HEK293 (cell line): ENCODE data around the gene SUFU.

Experiments
- GLI4 ChIP-seq: fragments of 450-650 bp; formaldehyde crosslinking; IDR thresholded peaks from 2 replicates; pipeline ENCODE4 v1.5.1; 2016; ENCODE audit warnings: missing biosample characterization, missing genetic modification characterization
- GLIS1 ChIP-seq: fragments of 450-650 bp; formaldehyde crosslinking; IDR thresholded peaks from 2 replicates; pipeline ENCODE4 v1.5.1; 2016; ENCODE audit warnings: missing biosample characterization, missing genetic modification characterization
- MEIS1 ChIP-seq: sonication (generic); formaldehyde crosslinking; IDR thresholded peaks from 2 replicates; pipeline ENCODE4 v1.8.1; 2022; ENCODE audit warnings: missing genetic modification reagents, mild to moderate bottlenecking, borderline replicate concordance
- SP2 ChIP-seq: fragments of 450-650 bp; formaldehyde crosslinking; IDR thresholded peaks from 2 replicates; pipeline ENCODE4 v1.5.1; 2016; ENCODE audit warnings: missing biosample characterization, missing genetic modification characterization
- ZBTB44 ChIP-seq: fragments of 450-650 bp; IDR thresholded peaks from 2 replicates; pipeline ENCODE4 v1.5.1; 2018; ENCODE audit warnings: missing biosample characterization, mild to moderate bottlenecking, missing genetic modification characterization
- ZNF138 ChIP-seq: fragments of 450-650 bp; formaldehyde crosslinking; IDR thresholded peaks from 2 replicates; pipeline ENCODE4 v1.5.1; 2016; ENCODE audit warnings: missing biosample characterization, missing genetic modification characterization, borderline replicate concordance
- ZNF175 ChIP-seq: fragments of 450-650 bp; formaldehyde crosslinking; IDR thresholded peaks from 2 replicates; pipeline ENCODE4 v1.5.1; 2016; ENCODE audit warnings: missing biosample characterization, missing genetic modification characterization
- ZNF510 ChIP-seq: fragments of 450-650 bp; formaldehyde crosslinking; IDR thresholded peaks from 2 replicates; pipeline ENCODE4 v1.5.1; 2018; ENCODE audit warnings: mild to moderate bottlenecking, missing genetic modification characterization, missing biosample characterization; ENCODE audit not compliant: insufficient replicate concordance
- ZNF521 ChIP-seq: fragments of 450-650 bp; formaldehyde crosslinking; IDR thresholded peaks from 2 replicates; pipeline ENCODE4 v1.5.1; 2017; ENCODE audit warnings: missing biosample characterization, mild to moderate bottlenecking, missing genetic modification characterization
- ZNF544 ChIP-seq: fragments of 450-650 bp; formaldehyde crosslinking; IDR thresholded peaks from 2 replicates; pipeline ENCODE4 v1.5.0; 2017; ENCODE audit warnings: missing biosample characterization, missing genetic modification characterization
- ZNF555 ChIP-seq: fragments of 450-650 bp; formaldehyde crosslinking; conservative IDR thresholded peaks from 2 replicates; pipeline ENCODE4 v1.5.1; 2017; ENCODE audit warnings: missing biosample characterization, mild to moderate bottlenecking, missing genetic modification characterization, inconsistent platforms
- ZNF571 ChIP-seq: fragments of 450-650 bp; formaldehyde crosslinking; IDR thresholded peaks from 2 replicates; pipeline ENCODE4 v1.5.0; 2017; ENCODE audit warnings: missing biosample characterization, missing genetic modification characterization
- ZNF600 ChIP-seq: fragments of 450-650 bp; formaldehyde crosslinking; IDR thresholded peaks from 2 replicates; pipeline ENCODE4 v1.5.1; 2016; ENCODE audit warnings: missing biosample characterization, missing genetic modification characterization
- ZNF692 ChIP-seq: fragments of 450-650 bp; formaldehyde crosslinking; IDR thresholded peaks from 2 replicates; pipeline ENCODE4 v1.5.1; 2016; ENCODE audit warnings: missing biosample characterization, missing genetic modification characterization
- ZNF76 ChIP-seq: fragments of 450-650 bp; formaldehyde crosslinking; IDR thresholded peaks from 2 replicates; pipeline ENCODE4; 2016; ENCODE audit warnings: low read depth, missing biosample characterization, missing genetic modification characterization, borderline replicate concordance
- ZNF777 ChIP-seq: fragments of 450-650 bp; formaldehyde crosslinking; IDR thresholded peaks from 2 replicates; pipeline ENCODE4 v1.5.1; 2017; ENCODE audit warnings: missing biosample characterization, missing genetic modification characterization, borderline replicate concordance
- ZNF785 ChIP-seq: fragments of 450-650 bp; formaldehyde crosslinking; IDR thresholded peaks from 2 replicates; pipeline ENCODE4 v1.5.1; 2016; ENCODE audit warnings: missing biosample characterization, missing genetic modification characterization
- TF ChIP-seq, protein P1 (sequence below): fragments of 450-650 bp; formaldehyde crosslinking; IDR thresholded peaks from 2 replicates; pipeline ENCODE4 v1.5.1; 2016; ENCODE audit warnings: missing biosample characterization, missing genetic modification characterization
- TF ChIP-seq, protein P2 (sequence below): fragments of 450-650 bp; formaldehyde crosslinking; IDR thresholded peaks from 2 replicates; pipeline ENCODE4 v1.5.1; 2016; ENCODE audit warnings: missing biosample characterization, missing genetic modification characterization, borderline replicate concordance
- TF ChIP-seq, protein P3 (sequence below): fragments of 450-650 bp; formaldehyde crosslinking; IDR thresholded peaks from 2 replicates; pipeline ENCODE4 v1.5.1; 2016; ENCODE audit warnings: missing biosample characterization, missing genetic modification characterization, borderline replicate concordance
- TF ChIP-seq, protein P4 (sequence below): fragments of 450-650 bp; formaldehyde crosslinking; IDR thresholded peaks from 2 replicates; pipeline ENCODE4 v1.5.1; 2016; ENCODE audit warnings: missing biosample characterization, missing genetic modification characterization
- TF ChIP-seq, protein P5 (sequence below): fragments of 450-650 bp; formaldehyde crosslinking; IDR thresholded peaks from 2 replicates; pipeline ENCODE4 v1.5.1; 2016; ENCODE audit warnings: missing biosample characterization, missing genetic modification characterization

The SUFU gene

GRCh38 chr10:102596506-102596971 is 92.8 kb downstream of the SUFU start (continued):
- TF ChIP-seq ZNF76 (tag by site-specific recombination), result peak; percentile 81; the same call in 1 of the 2 replicates
- no peak for TF ChIP-seq ZNF510 (tag by site-specific recombination)
- TF ChIP-seq, protein P1, sequence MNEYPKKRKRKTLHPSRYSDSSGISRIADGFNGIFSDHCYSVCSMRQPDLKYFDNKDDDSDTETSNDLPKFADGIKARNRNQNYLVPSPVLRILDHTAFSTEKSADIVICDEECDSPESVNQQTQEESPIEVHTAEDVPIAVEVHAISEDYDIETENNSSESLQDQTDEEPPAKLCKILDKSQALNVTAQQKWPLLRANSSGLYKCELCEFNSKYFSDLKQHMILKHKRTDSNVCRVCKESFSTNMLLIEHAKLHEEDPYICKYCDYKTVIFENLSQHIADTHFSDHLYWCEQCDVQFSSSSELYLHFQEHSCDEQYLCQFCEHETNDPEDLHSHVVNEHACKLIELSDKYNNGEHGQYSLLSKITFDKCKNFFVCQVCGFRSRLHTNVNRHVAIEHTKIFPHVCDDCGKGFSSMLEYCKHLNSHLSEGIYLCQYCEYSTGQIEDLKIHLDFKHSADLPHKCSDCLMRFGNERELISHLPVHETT (tag by site-specific recombination), result no peak
- no peak for TF ChIP-seq MEIS1 (CRISPR knock-in tag)
- TF ChIP-seq GLI4 (tag by site-specific recombination), result no peak
- TF ChIP-seq, protein P2, sequence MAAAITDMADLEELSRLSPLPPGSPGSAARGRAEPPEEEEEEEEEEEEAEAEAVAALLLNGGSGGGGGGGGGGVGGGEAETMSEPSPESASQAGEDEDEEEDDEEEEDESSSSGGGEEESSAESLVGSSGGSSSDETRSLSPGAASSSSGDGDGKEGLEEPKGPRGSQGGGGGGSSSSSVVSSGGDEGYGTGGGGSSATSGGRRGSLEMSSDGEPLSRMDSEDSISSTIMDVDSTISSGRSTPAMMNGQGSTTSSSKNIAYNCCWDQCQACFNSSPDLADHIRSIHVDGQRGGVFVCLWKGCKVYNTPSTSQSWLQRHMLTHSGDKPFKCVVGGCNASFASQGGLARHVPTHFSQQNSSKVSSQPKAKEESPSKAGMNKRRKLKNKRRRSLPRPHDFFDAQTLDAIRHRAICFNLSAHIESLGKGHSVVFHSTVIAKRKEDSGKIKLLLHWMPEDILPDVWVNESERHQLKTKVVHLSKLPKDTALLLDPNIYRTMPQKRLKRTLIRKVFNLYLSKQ, result no peak
- TF ChIP-seq ZNF600 (tag by site-specific recombination), result no peak
- TF ChIP-seq ZNF138 (tag by site-specific recombination), result no peak
- TF ChIP-seq ZNF521 (tag by site-specific recombination), result no peak
- TF ChIP-seq ZNF544 (tag by site-specific recombination), result no peak
- TF ChIP-seq, protein P3, sequence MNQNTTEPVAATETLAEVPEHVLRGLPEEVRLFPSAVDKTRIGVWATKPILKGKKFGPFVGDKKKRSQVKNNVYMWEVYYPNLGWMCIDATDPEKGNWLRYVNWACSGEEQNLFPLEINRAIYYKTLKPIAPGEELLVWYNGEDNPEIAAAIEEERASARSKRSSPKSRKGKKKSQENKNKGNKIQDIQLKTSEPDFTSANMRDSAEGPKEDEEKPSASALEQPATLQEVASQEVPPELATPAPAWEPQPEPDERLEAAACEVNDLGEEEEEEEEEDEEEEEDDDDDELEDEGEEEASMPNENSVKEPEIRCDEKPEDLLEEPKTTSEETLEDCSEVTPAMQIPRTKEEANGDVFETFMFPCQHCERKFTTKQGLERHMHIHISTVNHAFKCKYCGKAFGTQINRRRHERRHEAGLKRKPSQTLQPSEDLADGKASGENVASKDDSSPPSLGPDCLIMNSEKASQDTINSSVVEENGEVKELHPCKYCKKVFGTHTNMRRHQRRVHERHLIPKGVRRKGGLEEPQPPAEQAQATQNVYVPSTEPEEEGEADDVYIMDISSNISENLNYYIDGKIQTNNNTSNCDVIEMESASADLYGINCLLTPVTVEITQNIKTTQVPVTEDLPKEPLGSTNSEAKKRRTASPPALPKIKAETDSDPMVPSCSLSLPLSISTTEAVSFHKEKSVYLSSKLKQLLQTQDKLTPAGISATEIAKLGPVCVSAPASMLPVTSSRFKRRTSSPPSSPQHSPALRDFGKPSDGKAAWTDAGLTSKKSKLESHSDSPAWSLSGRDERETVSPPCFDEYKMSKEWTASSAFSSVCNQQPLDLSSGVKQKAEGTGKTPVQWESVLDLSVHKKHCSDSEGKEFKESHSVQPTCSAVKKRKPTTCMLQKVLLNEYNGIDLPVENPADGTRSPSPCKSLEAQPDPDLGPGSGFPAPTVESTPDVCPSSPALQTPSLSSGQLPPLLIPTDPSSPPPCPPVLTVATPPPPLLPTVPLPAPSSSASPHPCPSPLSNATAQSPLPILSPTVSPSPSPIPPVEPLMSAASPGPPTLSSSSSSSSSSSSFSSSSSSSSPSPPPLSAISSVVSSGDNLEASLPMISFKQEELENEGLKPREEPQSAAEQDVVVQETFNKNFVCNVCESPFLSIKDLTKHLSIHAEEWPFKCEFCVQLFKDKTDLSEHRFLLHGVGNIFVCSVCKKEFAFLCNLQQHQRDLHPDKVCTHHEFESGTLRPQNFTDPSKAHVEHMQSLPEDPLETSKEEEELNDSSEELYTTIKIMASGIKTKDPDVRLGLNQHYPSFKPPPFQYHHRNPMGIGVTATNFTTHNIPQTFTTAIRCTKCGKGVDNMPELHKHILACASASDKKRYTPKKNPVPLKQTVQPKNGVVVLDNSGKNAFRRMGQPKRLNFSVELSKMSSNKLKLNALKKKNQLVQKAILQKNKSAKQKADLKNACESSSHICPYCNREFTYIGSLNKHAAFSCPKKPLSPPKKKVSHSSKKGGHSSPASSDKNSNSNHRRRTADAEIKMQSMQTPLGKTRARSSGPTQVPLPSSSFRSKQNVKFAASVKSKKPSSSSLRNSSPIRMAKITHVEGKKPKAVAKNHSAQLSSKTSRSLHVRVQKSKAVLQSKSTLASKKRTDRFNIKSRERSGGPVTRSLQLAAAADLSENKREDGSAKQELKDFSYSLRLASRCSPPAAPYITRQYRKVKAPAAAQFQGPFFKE (tag by site-specific recombination), result no peak
- TF ChIP-seq ZBTB44 (tag by site-specific recombination), result no peak
- TF ChIP-seq GLIS1 (tag by site-specific recombination), result 0 out of 2 replicates have a peak, but pooled peaks have one; percentile 6
- no peak for TF ChIP-seq ZNF777 (tag by site-specific recombination)
- TF ChIP-seq, protein P4, sequence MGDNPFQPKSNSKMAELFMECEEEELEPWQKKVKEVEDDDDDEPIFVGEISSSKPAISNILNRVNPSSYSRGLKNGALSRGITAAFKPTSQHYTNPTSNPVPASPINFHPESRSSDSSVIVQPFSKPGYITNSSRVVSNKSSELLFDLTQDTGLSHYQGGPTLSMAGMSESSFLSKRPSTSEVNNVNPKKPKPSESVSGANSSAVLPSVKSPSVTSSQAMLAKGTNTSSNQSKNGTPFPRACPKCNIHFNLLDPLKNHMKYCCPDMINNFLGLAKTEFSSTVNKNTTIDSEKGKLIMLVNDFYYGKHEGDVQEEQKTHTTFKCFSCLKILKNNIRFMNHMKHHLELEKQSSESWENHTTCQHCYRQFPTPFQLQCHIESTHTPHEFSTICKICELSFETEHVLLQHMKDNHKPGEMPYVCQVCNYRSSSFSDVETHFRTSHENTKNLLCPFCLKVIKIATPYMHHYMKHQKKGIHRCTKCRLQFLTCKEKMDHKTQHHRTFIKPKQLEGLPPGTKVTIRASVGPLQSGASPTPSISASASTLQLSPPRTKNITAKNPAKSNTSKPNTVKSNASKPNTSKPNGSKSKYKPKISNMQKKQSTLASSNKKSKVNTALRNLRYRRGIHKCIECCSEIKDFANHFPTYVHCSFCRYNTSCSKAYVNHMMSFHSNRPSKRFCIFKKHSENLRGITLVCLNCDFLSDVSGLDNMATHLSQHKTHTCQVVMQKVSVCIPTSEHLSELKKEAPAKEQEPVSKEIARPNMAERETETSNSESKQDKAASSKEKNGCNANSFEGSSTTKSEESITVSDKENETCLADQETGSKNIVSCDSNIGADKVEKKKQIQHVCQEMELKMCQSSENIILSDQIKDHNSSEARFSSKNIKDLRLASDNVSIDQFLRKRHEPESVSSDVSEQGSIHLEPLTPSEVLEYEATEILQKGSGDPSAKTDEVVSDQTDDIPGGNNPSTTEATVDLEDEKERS (tag by site-specific recombination), result no peak
- no peak for TF ChIP-seq ZNF692 (tag by site-specific recombination)
- no peak for TF ChIP-seq ZNF175 (tag by site-specific recombination)
- TF ChIP-seq ZNF571 (tag by site-specific recombination), result no peak
- TF ChIP-seq, protein P5, sequence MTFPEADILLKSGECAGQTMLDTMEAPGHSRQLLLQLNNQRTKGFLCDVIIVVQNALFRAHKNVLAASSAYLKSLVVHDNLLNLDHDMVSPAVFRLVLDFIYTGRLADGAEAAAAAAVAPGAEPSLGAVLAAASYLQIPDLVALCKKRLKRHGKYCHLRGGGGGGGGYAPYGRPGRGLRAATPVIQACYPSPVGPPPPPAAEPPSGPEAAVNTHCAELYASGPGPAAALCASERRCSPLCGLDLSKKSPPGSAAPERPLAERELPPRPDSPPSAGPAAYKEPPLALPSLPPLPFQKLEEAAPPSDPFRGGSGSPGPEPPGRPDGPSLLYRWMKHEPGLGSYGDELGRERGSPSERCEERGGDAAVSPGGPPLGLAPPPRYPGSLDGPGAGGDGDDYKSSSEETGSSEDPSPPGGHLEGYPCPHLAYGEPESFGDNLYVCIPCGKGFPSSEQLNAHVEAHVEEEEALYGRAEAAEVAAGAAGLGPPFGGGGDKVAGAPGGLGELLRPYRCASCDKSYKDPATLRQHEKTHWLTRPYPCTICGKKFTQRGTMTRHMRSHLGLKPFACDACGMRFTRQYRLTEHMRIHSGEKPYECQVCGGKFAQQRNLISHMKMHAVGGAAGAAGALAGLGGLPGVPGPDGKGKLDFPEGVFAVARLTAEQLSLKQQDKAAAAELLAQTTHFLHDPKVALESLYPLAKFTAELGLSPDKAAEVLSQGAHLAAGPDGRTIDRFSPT (tag by site-specific recombination), result no peak
- TF ChIP-seq SP2 (tag by site-specific recombination), result no peak
- no peak for TF ChIP-seq ZNF785 (tag by site-specific recombination)
- no peak for TF ChIP-seq ZNF555 (tag by site-specific recombination)
